SK-N-MC (cell line): ENCODE data around the gene STK38L.

ENCODE experiments used
- EZH2 ChIP-seq: fragments of 200-600 bp; sonication (generic); IDR thresholded peaks from one replicate; pipeline ENCODE4 v1.6.1; 2017; ENCODE audit warnings: antibody characterized with exemption
- FOXP2 ChIP-seq: optimal IDR thresholded peaks from 2 replicates; pipeline ENCODE3; 2011; ENCODE audit warnings: mild to moderate bottlenecking, moderate library complexity; ENCODE audit not compliant: insufficient read depth; ENCODE audit errors: extremely low read length, control extremely low read depth
- POLR2AphosphoS5 ChIP-seq: IDR thresholded peaks from 2 replicates; pipeline ENCODE4 v1.6.1; 2012; ENCODE audit warnings: mild to moderate bottlenecking, low read depth, low read length, borderline replicate concordance

- TF ChIP-seq EZH2 (no peak), POLR2AphosphoS5 (no peak), FOXP2 (no peak)
Measured at GRCh38 chr12:27280412-27280811, 36.3 kb downstream of the STK38L start.
